HCT116 (cell line): ENCODE data around the gene MIER2. TPM values are rescaled to one million over a fixed set of nuclear protein-coding genes. Genes with fewer than 3 reads are reported as not detected.

Source experiments
- ATAC-seq: fragments of 200-7000 bp; cut with Tn5 transposase; 2 replicates; pipeline ENCODE4 v1.9.1; 2020; ENCODE audit warnings: mild to moderate bottlenecking, moderate library complexity
- BruUV-seq: library from RNA; stranded (reverse); fragments of 400-500 nt; replicated peaks from 2 replicates; lab custom pipeline; 2021; lab: Mats Ljungman, UMichigan
- CTCF ChIA-PET: fragments of 300-600 bp; sonication (Branson Sonifier 250); formaldehyde crosslinking; loops from one replicate; lab custom pipeline; 2021; ENCODE audit warnings: antibody characterized with exemption; lab: Charles Lee
- POLR2A ChIA-PET: fragments of 300-600, 350-600 bp; sonication (Branson Sonifier 250); formaldehyde crosslinking; loops from one replicate; lab custom pipeline; 2021; ENCODE audit warnings: antibody characterized with exemption; lab: Charles Lee
- RAD21 ChIA-PET, 2 experiments: fragments of 300-600 bp; sonication (Branson Sonifier 250); formaldehyde crosslinking; loops; one replicate each; lab custom pipeline; 2023; ENCODE audit warnings: low total read pairs in 2 of 2; ENCODE audit not compliant: uncharacterized antibody in 2 of 2, unreplicated experiment in 2 of 2, low non-redundant PET in 1 of 2; lab: Charles Lee
- DNase-seq: peaks from one replicate; pipeline ENCODE4 v3.0.0-alpha.2; 2010; ENCODE audit warnings: low read depth, low spot score
- H2AFZ ChIP-seq: fragments of 200-600 bp; shearing (Covaris generic), sonication (generic); 2 replicates; pipeline ENCODE4 v1.6.1; 2017; ENCODE audit warnings: low read depth, mixed run types, mixed read lengths, antibody characterized with exemption, low read length; ENCODE audit not compliant: poor library complexity, severe bottlenecking
- H3K27ac ChIP-seq: 2 replicates; pipeline ENCODE4 v1.5.1; 2012; ENCODE audit warnings: low read depth, low read length
- H3K27me3 ChIP-seq: fragments of 200-600 bp; sonication (generic); 2 replicates; pipeline ENCODE4 v1.6.1; 2016; ENCODE audit warnings: mixed run types, low read length, mixed read lengths; ENCODE audit not compliant: insufficient read depth
- H3K36me3 ChIP-seq, 2 experiments: fragments of 200-500 bp in 1 of 2; fragments of 200-600 bp in 1 of 2; sonication (Bioruptor generic) in 1 of 2; sonication (generic) in 1 of 2; 2 replicates each; pipeline versions ENCODE4 v1.5.1 to v1.6.1; 2014 to 2016; ENCODE audit warnings: low read length in 2 of 2, inconsistent platforms in 1 of 2, mixed read lengths in 1 of 2, mixed run types in 1 of 2; ENCODE audit not compliant: insufficient read depth in 2 of 2, control insufficient read depth in 1 of 2
- H3K4me1 ChIP-seq, 2 experiments: fragments of 200-600 bp in 1 of 2; sonication (generic) in 1 of 2; 2 replicates each; pipeline versions ENCODE4 v1.5.1 to v1.6.1; 2012 to 2017; ENCODE audit warnings: low read length in 2 of 2, inconsistent platforms in 1 of 2, mild to moderate bottlenecking in 1 of 2, mixed read lengths in 1 of 2, mixed run types in 1 of 2, moderate library complexity in 1 of 2; ENCODE audit not compliant: insufficient read depth in 2 of 2, control insufficient read depth in 1 of 2
- H3K4me2 ChIP-seq: fragments of 200-600 bp; sonication (generic); 2 replicates; pipeline ENCODE4 v1.6.1; 2017; ENCODE audit warnings: mixed run types, low read length, mixed read lengths
- H3K4me3 ChIP-seq, 2 experiments: fragments of 200-600 bp in 1 of 2; sonication (generic) in 1 of 2; replicated peaks in 1 of 2; 2 replicates each; pipeline ENCODE4 v1.5.1; 2011 to 2016; ENCODE audit warnings: low read length in 2 of 2, control low read depth in 1 of 2, low read depth in 1 of 2, mild to moderate bottlenecking in 1 of 2, mixed read lengths in 1 of 2, mixed run types in 1 of 2
- H3K79me2 ChIP-seq: fragments of 200-600 bp; sonication (generic); 2 replicates; pipeline ENCODE4 v1.6.1; 2017; ENCODE audit warnings: mild to moderate bottlenecking, mixed run types, low read length, moderate library complexity, mixed read lengths; ENCODE audit not compliant: insufficient read depth
- H3K9ac ChIP-seq: fragments of 200-600 bp; sonication (generic); 2 replicates; pipeline ENCODE4 v1.6.1; 2016; ENCODE audit warnings: low read length, mixed read lengths
- H3K9me2 ChIP-seq: fragments of 200-600 bp; sonication (generic), shearing (Covaris generic); 2 replicates; pipeline ENCODE4 v1.6.1; 2017; ENCODE audit warnings: mixed run types, mild to moderate bottlenecking, moderate library complexity; ENCODE audit not compliant: insufficient read depth
- H3K9me3 ChIP-seq, 2 experiments: fragments of 200-500 bp in 1 of 2; fragments of 200-600 bp in 1 of 2; sonication (Bioruptor generic) in 1 of 2; sonication (generic) in 1 of 2; 2 replicates each; pipeline ENCODE4 v1.6.1; 2014 to 2017; ENCODE audit warnings: low read length in 2 of 2, mixed read lengths in 2 of 2, inconsistent platforms in 1 of 2, low read depth in 1 of 2, mild to moderate bottlenecking in 1 of 2, mixed run types in 1 of 2, moderate library complexity in 1 of 2; ENCODE audit not compliant: control insufficient read depth in 1 of 2, insufficient read depth in 1 of 2
- H4K20me1 ChIP-seq: fragments of 200-600 bp; sonication (generic), shearing (Covaris generic); 2 replicates; pipeline ENCODE4 v1.6.1; 2017; ENCODE audit warnings: mixed run types, mild to moderate bottlenecking, moderate library complexity; ENCODE audit not compliant: insufficient read depth
- CEBPB ChIP-seq: IDR thresholded peaks from 2 replicates; pipeline ENCODE4 v1.6.1; 2012; ENCODE audit warnings: low read depth
- FOSL1 ChIP-seq: IDR thresholded peaks from 2 replicates; pipeline ENCODE4 v1.6.1; 2012; ENCODE audit warnings: low read depth
- JUND ChIP-seq: IDR thresholded peaks from 2 replicates; pipeline ENCODE4 v1.6.1; 2012
- SIN3A ChIP-seq: IDR thresholded peaks from 2 replicates; pipeline ENCODE4 v1.6.1; 2012; ENCODE audit warnings: low read depth
- YY1 ChIP-seq: IDR thresholded peaks from 2 replicates; pipeline ENCODE4 v1.6.1; 2011; ENCODE audit warnings: low read length, low read depth, moderate library complexity, mild to moderate bottlenecking; ENCODE audit not compliant: insufficient replicate concordance; ENCODE audit errors: extremely low read depth
- ZBTB33 ChIP-seq: IDR thresholded peaks from 2 replicates; pipeline ENCODE4 v1.6.1; 2011; ENCODE audit warnings: mild to moderate bottlenecking, low read length, moderate library complexity; ENCODE audit not compliant: insufficient replicate concordance; ENCODE audit errors: extremely low read depth
- ZFX ChIP-seq: fragments of 450-650 bp; IDR thresholded peaks from 2 replicates; pipeline ENCODE4 v1.6.1; 2017
- ZNF274 ChIP-seq: fragments of 200-500 bp; sonication (Bioruptor generic); IDR thresholded peaks from 2 replicates; pipeline ENCODE4 v1.6.1; 2014; ENCODE audit warnings: mild to moderate bottlenecking, low read depth, low read length, inconsistent platforms
- intact Hi-C: fragments of 100-400 bp; cut with micrococcal nuclease; formaldehyde crosslinking; loops from 2 replicates; pipeline ENCODE4 v1.10.0; 2022
- total RNA-seq: library from RNA; stranded (reverse); gene quantifications from one replicate; pipeline ENCODE4 v1.2.1, GENCODE V29; 2021; ENCODE audit not compliant: unreplicated experiment

Gene MIER2
- total RNA-seq, 1 experiment from 2014 or later = 41.5 TPM

DNA sequence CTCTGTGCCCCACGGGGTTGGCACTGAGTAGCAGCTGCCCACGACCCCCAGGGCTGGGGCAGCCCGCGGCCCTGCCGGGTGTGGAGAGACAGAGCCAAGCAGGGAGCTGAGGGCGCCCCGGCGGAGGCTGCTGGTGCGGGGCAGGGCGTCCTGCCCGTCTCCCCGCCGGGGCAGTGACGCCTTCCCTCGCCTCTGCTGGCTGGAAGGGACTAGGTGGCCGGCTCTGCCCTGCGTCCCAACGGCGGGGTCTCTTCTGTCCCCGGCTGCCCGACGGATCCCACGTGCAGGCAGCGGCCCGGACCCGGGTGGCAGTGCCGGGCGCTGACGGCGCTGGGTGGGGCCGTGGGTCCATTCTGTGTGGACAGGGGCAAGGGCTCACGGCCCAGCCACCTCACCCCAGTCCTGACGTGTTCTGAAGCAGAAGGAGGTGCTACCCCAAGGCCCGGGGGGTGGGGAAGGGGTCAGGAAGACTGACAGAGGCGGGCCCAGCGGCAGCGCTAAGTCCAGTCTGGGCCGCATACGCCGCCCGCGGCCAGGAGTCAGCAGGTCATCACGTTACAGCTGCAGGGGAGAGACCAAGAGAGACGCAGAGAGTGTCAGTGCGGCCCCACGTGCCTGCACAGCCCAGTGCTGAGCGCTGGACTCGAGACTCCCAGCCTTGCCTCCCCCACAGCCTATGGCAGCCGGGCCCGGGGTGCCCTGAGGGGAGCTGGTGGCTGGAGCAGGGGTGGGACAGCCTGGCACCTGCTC lies 38.3 kb downstream of the MIER2 start:
- Histone ChIP-seq H3K4me3 (no peak overlapping the region), H3K27me3 (no peaks in the 10 kb centered on the region), H3K36me3 (peaks cover 5 to 7% of the 10 kb centered on the region in 2 experiments; a peak in 2 of 4 replicates), H4K20me1 (no peaks in the 10 kb centered on the region), H3K79me2 (no peaks in the 10 kb centered on the region), H3K4me1 (no peaks in the 10 kb centered on the region), H2AFZ (no peak overlapping the region), H3K4me2 (no peak overlapping the region), H3K9me2 (no peaks in the 10 kb centered on the region), H3K9me3 (no peaks in the 10 kb centered on the region), H3K9ac (no peak overlapping the region), H3K27ac (no peak overlapping the region)
- ChIA-PET RAD21 (no interaction called here), CTCF (no interaction called here), POLR2A (no interaction called here)
- ATAC-seq (no peak), DNase-seq (no peak)
- TF ChIP-seq YY1 (no peak), JUND (no peak), ZBTB33 (no peak), ZFX (no peak), FOSL1 (no peak), ZNF274 (no peak), SIN3A (no peak), CEBPB (no peak)
- BruUV-seq = no TSS peak
- intact Hi-C loops = no loop called here
